ENCODE results near the gene OSCAR.
A peak's percentile ranks its signal among the peaks of the same experiment; 100 is the strongest.

The OSCAR gene, protein sequence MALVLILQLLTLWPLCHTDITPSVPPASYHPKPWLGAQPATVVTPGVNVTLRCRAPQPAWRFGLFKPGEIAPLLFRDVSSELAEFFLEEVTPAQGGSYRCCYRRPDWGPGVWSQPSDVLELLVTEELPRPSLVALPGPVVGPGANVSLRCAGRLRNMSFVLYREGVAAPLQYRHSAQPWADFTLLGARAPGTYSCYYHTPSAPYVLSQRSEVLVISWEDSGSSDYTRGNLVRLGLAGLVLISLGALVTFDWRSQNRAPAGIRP

GRCh38 chr19:54100561-54100960 lies at the start of gene OSCAR:
OSCAR (minus strand) TSS chr19:54100803; CDS start chr19:54100792, 11 bp downstream.
- no peak for DNase-seq

- DNase-seq, result no peak
Observed at GRCh38 chr19:54149021-54149812, 48.6 kb upstream of the OSCAR start.

- no peak for DNase-seq
Observed at GRCh38 chr19:54148158-54148557, 47.6 kb upstream of the OSCAR start.

GRCh38 chr19:54147676-54148075 lies 47.1 kb upstream of the OSCAR start:
- DNase-seq, result no peak

DNA sequence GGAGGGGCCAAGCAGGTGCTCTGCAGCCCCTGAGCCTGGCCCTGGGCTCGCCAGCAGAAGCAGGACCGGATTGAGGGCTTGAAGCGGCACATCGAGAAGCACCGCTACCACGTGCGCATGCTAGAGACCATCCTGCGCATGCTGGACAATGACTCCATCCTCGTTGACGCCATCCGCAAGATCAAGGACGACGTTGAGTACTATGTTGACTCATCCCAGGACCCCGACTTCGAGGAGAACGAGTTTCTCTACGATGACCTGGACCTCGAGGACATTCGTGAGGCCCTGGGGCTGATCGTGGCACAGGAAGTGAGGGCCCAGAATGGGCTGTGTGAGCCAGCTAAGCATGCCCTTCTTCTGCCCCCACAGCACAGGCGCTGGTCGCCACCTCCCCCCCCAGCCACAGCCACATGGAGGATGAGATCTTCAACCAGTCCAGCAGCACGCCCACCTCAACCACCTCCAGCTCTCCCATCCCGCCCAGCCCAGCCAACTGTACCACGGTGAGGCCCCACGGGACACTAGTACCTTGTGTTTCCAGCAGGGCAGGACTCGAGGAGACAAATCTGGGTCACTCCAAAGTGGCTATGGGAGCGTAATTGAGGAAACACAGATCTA lies 45.0 kb upstream of the OSCAR start:
- no peak for DNase-seq

DNA sequence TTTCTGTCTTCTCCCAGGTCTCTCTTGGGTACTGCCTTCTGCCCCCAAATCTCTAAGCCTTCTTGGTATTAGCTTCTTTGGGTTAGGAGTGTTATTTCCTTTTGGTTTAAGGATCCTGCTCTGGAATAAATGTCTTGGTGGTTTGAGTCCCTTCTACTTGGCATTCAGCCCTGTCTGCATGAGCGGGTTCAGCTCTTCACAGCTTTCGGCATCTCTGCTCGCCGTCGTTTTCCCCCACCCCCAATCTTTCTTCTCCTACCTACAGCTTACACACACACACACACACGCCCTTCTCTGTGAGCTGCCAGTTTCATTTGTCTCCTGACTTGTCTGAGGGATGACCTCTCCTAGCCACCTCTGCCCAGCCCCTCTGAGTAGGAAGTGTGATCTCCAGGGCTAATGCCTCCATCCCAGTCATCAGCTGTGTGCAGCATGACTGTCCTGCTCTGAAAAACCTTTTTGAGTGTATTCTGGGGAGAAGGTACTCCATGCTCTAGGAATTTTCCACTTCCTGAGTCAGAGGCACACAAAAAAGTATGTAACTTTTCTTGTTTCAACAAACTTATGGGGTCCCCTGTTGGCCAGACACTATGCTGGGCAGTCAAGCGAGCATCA lies 41.7 kb upstream of the OSCAR start:
- no peak for DNase-seq

DNA sequence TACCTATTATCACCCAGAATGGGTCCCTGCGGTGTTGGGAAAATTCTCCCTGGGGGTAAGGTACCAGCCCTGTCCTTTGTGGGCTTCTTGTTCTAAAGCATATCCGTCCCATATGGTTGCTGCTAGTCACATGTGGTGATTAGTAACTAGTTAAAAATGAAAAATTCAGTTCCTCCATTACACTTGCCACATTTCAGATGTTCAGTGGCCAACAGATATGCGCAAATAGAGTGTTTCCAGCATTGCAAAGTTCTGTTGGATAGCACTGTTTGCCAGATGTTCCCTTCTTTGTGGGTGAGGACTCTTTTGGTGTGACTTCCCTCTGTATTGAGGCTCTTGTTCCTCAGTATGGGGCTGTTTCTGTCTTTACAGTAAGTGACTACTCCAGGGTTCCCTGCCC lies 40.8 kb upstream of the OSCAR start:
- DNase-seq, result no peak

GRCh38 chr19:54138489-54139256 lies 38.1 kb upstream of the OSCAR start:
- DNase-seq, result peak; percentile 72

DNA sequence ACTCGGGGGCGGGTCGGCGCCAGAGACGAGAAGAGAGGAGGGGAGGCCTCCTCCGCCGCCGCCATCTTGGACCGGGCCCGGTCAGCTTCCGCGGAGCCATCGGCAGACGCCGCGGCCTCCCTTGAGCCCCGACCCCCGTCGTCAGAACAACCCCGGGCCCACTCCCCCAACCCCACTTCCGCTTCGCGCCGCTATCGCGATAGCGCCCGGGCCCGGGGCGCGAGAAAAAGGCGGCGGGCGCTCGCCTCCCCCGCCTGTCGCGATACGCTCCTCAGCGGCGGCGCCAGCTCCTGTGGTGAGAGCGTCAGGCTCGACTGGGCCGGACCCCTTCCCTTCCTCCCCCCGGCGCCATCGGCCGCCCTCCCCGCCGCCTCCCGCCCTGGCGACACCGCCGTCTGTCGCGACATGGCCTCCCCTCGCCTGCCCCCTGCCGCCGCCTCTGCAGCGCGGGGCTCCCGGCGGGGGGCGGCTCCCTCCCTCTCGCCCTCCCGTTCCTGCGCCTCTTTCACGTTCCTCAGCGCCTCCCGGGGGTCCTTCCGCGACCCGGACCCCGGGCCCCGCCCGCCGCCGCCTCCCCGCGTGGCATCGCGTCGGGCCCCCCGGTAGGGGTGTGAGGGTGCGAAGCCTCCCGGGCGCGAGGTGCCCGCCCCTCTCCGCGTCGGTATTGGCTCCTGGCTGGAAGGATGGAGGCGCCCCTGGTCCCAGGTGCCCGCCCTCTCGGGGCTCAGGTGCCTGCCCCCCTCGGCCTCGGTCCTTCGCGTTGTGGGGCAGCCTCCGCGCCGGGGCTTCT lies 37.3 kb upstream of the OSCAR start, which contains the start of gene CNOT3:
CNOT3 (plus strand) TSS at position 64 of the 790 bp plus-strand sequence. CDS start 5,217 bp downstream, outside the sequence.
- DNase-seq, result peak; percentile 67

GRCh38 chr19:54136864-54137698 lies 36.5 kb upstream of the OSCAR start:
- peak; percentile 97 for DNase-seq

- no peak for DNase-seq
Observed at GRCh38 chr19:54136086-54136863, 35.7 kb upstream of the OSCAR start.

- no peak for DNase-seq
Observed at GRCh38 chr19:54133957-54134590, 33.5 kb upstream of the OSCAR start.

GRCh38 chr19:54133312-54133956 lies 32.8 kb upstream of the OSCAR start:
- no peak for DNase-seq

GRCh38 chr19:54129617-54129996 lies 29.0 kb upstream of the OSCAR start:
- no peak for DNase-seq

DNA sequence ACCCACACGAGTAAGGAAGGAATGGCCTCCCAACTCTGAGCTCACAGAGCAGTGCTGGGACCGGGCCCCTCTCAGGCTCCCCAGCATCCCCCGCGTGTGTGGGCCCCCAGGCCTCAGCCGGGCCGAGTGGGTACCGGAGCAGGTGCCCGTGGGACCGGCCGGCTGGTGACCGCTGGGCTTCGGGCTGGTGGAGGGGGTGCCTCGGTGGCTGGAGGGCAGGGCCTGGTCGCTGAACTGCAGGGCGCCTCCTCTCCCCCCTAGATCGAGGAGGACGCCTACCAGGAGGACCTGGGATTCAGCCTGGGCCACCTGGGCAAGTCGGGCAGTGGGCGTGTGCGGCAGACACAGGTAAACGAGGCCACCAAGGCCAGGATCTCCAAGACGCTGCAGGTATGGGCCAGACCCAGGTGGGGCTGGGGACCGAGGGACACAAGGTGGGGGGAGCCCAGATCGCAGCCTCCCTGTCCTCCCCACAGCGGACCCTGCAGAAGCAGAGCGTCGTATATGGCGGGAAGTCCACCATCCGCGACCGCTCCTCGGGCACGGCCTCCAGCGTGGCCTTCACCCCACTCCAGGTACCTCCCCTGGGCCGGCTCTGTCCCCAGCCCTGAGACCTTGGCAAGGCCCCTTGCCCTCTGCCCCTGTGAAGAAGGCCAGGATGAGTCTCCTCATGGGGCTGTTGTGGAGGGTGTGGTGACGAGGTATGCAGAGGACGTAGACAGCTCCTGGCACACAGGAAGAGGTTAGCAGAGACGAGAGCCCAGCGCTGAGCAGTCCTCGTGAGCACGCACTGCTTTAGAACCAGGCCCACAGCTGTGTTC lies 28.4 kb upstream of the OSCAR start:
- no peak for DNase-seq

- no peak for DNase-seq
Observed at GRCh38 chr19:54128441-54128725, 27.8 kb upstream of the OSCAR start.

DNA sequence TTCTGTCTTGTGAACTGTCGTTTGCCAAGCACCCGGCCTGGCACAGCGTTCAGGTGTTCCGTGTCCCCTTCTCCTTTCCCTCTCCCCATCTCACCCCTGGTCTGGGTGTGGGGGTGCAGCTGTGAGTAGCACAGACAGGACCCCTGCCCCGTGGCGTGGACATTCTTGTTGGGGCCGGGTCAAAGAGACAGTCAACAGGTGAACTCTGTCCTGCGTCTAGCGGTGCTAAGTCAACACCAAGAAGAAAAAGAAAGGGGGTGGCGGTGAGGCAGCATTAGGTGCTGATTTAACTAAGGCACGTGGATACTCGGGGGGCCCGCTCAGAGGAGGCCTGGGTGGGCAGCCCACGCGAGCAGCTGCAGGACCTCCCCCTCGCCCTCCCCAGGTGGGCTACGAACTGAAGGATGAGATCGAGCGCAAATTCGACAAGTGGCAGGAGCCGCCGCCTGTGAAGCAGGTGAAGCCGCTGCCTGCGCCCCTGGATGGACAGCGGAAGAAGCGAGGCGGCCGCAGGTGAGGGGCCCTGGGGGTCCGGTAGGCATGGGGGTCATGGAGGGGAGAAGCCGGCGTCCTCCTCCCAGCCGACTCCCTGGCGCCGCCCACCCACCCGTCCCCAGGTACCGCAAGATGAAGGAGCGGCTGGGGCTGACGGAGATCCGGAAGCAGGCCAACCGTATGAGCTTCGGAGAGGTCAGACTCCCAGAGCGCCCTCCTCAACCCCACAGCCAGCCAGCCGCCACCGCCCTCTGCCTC lies 27.3 kb upstream of the OSCAR start:
- no peak for DNase-seq

GRCh38 chr19:54125713-54126112 lies 25.1 kb upstream of the OSCAR start:
- no peak for DNase-seq

Measured in activated CD8-positive, alpha-beta memory T cell treated with anti-CD3 and anti-CD28 coated beads for 24 hours (primary cell).